HCEC 1CT (cell line): ENCODE data around the gene S100A11.

Source experiments
- DNase-seq: peaks from one replicate; pipeline ENCODE4 v3.0.0-alpha.2; 2017

Gene S100A11

DNA sequence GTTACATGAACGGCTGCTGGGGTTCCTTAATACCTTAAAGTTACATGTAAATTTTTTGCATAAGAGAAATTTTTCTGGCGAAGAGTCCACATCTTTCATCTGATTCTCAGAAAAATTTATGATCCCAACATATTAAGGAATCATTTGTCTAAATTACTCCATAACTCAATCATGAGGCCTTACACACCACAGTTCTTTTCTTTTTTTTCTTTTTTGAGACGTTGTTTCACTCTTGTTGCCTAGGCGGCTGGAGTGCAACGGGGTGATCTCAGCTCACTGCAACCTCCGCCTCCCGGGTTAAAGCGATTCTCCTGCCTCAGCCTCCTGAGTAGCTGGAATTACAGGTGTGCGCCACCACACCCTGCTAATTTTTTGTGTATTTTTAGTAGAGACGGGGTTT, 2.1 kb upstream of the S100A11 start:
- no peak for DNase-seq

DNA sequence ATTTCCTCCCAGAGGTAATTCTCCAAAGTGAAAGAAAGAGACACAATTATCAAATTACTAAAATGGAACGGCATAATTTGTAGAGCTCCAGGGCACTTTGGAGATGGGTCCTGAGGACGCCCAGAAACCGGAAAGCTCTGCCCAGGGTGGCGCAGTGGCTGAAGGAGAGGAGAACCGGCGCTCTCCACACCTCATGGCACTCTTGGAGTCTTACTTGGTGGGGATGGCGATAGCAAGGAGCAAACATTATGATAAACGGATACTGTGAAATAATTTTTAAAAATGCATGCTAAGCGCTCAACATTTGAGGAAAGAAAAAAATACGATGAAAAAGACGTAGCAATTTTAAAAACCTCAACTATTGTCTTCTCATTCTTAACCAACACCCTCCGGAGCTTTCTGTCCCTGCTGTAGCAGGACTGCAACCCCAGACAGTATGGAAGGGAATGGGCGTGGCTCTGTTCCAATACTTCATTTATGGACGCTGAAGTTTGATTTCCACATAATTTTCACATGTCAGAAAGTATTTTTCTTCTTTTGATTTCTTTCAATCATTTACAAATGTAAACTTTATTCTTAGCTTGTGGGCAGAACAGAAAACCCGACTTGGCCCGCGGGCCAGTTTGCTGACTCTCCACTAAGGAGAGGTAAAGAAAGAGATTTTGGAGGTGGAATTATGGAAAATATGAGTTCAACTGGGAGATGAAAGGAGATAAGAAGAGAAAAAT, 1.1 kb downstream of the S100A11 start:
- peak; percentile 34 for DNase-seq

- DNase-seq: peak; percentile 67
Observed at GRCh38 chr1:152034654-152035538, 1.9 kb downstream of the S100A11 start.

DNA sequence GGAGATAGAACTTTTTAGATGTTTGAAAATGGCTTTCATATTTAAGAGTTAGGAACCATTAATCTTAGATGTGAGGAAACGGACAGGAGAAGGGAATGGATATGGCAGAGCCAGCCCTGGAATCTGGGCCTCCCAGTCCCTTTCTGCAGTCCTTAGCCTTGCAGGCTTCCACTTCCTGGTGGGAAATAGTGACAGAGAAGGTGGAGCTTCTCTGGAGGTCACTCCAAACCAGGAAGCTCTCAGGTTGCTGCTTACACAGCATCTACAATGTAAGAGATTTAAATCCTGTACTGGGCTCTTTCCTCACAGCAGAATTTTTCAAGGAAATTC, 2.5 kb downstream of the S100A11 start:
- no peak for DNase-seq

- no peak for DNase-seq
Observed at GRCh38 chr1:152029929-152030211, 6.9 kb downstream of the S100A11 start.

GRCh38 chr1:152029144-152029928, 7.5 kb downstream of the S100A11 start:
- peak; percentile 49 for DNase-seq

DNA sequence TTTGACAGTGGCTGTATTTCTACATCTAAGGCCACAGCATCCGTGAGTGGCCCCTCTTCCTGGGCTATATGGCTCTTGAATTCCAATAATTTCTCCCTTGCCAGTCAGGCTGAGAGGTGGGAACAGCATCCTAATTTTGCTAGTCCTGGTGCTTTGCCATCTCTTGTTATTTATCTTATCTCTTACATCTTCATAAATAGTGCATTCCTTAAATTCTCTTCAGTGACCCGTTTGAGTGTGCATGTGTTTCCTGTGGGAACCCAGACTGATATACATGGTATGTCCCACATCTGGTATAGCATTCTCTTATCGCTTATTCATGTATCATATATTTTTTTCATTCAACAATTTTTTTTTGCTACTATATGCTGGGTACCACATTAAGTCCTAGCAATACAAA, 9.9 kb downstream of the S100A11 start:
- peak; percentile 70 for DNase-seq

DNA sequence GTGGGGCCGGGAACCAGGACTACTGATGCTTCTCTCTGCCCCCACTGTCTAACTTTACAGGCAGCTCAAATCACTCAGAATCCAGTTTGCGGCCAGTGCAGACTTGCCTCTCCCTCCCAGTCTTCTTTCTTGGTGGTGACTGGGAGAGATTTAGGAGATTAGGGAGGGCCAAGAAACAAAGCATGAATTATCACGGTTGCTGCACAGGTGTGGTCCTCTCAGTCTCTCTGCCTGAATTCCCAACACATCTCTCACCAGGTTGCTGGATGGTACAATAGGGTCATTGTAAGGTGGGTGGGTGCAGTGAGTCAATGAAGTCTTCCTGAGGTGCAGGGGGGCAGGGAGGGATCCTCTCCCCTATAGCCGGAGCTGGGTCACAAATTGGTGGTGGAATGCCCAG, 12.6 kb downstream of the S100A11 start:
- no peak for DNase-seq

GRCh38 chr1:152023221-152023620, 13.6 kb downstream of the S100A11 start:
- no peak for DNase-seq

- no peak for DNase-seq
Observed at GRCh38 chr1:152022474-152022873, 14.3 kb downstream of the S100A11 start.

- DNase-seq: no peak
Observed at GRCh38 chr1:152021569-152021968, 15.2 kb downstream of the S100A11 start.

DNA sequence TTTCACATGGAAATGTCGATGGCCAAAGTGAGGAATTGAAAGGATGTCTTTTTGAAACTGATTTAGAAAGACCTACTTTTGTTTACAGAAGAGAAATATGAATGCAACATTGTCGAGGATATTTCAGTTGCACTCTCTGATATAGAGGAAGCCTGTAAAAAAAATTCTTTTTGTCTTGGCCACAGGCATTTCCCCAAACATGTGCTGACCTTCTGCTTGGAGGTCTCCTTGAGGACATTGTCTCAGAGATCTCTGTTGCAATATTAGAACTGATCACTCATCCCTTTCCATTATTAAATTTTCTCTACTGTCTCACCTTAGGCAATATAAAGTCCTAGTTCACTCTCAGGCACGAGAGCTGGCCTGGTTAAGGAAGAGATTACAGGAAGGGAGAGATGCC, 16.0 kb downstream of the S100A11 start:
- no peak for DNase-seq

GRCh38 chr1:152018537-152018936, 18.3 kb downstream of the S100A11 start:
- no peak for DNase-seq

DNA sequence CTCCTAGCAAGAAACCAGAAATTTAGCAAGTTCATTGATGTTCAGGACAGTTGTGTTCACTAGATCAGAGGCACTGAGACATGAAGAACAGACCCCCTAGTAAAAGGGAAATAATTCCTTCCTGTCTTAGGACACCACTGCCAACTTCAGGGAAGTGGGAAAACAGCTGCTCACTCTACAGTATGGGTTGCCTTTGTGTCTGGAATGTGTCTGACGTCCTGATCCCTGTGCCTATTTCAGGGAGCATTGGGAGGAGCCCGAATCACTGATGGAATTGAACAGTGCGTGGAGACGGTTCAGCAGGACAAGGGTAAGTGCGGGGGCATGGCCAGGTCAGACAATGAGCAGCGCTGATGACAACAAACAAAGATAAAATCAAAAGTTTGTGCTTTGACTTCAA, 21.0 kb downstream of the S100A11 start:
- DNase-seq: no peak

DNA sequence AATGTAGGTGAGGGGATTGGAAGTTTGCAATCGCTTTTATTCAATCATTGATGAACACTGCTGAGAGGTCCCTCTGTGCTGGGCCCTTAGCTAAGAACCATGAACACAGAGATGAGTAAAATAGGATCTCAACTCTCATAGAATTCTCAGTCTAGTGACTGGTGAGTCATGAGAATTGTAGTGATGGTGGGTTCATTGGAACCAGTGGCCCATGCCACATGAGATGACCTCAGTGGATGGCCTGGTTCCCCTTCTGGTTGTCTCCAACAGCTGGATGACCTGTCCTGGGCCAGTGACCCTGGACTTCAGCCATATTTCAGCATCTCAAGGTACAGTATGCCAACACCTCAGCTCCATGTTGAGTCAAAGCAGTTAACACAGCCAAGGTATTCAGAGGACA, 21.9 kb downstream of the S100A11 start:
- no peak for DNase-seq

DNA sequence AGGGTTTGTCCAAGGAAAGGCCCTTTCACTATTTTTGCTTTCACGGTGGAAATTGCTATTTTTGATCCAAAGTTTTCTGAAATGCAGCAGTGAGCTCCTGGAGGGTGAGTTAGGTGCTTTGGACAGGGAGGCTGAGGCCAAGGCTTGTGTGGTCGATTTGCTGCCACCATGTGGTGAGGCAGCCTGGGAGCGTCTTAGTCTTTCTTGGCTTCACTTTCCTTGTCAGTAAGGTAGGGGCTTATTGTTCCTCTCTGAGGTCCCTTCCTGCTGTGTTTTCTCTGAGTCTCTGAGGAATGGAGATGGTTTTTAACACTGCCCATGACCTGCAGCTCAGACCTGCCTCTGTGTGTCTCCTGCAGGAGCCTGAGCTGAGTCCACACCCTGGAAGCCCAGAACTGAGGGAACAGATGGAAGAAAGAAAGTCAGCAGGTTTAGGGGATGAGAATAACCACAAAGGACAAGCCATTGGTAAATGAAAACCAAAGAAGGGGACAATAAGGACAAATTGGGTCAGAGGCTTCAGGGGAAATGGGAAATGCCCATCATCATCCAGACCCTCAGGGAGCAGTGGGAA, 23.1 kb downstream of the S100A11 start:
- DNase-seq: peak; percentile 41

DNA sequence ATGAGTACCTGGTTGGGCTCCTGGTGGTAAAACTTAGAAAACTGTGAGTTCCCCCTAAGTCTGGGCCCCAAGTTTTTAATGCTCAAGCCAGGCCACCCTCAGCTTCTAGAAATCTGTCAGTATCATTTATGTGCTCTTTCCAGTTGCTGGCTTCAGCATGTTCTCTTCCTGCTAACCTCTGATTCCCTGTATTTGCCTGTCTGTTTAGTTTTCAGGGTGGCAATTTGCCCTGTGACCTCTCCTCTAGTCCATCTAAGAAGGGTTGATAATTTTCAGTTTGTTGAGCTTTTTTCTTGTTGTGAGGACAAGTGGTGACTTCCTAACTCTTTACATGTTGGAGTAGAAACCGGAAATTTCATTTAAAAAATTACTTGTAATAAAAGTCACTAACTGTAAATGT, 27.1 kb downstream of the S100A11 start:
- DNase-seq: no peak

DNA sequence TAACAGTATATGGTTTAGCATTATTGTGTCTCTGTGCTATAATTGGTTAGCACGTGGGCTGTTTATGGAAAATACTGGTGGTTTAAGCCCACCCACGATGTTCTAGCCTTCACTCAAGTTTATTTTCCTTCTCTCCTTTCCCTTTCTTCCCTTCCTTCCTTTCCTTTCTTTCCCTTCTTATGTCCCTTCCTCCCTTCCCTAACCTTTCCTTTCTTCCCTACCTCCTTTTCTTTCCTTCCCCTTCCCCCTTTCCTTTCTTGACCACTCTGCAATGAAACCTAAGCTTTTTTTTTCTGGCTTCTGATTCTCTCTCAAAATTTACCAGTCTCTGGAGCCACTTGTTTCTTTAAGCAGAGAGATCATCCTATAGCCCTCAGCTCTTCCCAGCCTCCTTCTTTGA, 29.8 kb downstream of the S100A11 start:
- no peak for DNase-seq

DNA sequence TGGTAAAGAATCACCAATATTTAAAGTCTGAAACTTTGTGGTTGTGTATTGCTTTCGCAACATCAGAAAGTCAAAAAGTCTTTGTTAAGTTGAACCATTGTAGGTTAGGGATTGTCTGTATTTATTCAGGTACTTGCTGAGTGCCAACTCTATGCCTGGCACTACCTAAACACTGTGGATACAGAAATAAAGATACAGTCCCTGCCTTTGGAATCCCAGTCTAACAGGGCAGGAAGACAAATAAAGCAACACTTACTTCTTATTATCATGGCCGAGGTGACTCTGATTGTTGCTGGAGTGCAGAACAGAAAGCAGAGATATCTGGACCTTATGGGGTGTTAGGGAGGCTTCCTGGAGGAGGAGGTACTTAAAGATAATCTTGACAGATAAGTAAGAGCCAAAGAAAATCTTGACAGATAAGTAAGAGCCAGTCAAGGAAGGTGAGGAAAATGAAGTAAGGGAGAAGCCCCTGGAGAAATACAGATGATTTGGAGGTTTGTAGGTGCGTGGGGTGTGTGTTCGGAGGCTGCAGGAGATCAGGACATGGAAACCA, 31.4 kb downstream of the S100A11 start:
- DNase-seq: no peak

GRCh38 chr1:152003846-152004442, 32.9 kb downstream of the S100A11 start:
- DNase-seq: no peak

GRCh38 chr1:152002960-152003359, 33.8 kb downstream of the S100A11 start:
- DNase-seq: no peak
